Measurements from ENCODE around the gene SYPL1.

DNA sequence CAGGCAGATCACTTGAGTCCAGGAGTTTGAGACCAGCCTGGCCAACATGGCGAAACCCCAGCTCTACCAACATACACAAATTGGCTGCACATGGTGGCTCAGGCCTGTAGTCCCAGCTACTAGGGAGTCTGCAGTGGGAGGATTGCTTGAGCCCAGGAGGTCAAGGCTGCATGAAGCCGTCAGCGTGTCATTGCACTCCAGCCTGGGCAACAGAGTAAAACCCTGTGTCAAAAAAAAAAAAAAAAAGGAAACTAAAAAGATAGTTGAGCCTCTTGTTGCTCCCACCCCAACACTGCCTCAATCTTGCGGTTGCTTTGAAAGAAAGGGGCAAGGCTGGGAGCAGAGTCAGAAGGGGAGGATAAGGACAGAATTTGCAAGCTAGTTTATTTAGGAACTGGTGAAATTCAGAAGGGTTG lies 69.9 kb downstream of the SYPL1 start:
- TF ChIP-seq EZH2 (IDR thresholded peaks at IDR 0.05; ENCODE audit: insufficient read depth, low read length), result no peak
- TF ChIP-seq, protein P1, sequence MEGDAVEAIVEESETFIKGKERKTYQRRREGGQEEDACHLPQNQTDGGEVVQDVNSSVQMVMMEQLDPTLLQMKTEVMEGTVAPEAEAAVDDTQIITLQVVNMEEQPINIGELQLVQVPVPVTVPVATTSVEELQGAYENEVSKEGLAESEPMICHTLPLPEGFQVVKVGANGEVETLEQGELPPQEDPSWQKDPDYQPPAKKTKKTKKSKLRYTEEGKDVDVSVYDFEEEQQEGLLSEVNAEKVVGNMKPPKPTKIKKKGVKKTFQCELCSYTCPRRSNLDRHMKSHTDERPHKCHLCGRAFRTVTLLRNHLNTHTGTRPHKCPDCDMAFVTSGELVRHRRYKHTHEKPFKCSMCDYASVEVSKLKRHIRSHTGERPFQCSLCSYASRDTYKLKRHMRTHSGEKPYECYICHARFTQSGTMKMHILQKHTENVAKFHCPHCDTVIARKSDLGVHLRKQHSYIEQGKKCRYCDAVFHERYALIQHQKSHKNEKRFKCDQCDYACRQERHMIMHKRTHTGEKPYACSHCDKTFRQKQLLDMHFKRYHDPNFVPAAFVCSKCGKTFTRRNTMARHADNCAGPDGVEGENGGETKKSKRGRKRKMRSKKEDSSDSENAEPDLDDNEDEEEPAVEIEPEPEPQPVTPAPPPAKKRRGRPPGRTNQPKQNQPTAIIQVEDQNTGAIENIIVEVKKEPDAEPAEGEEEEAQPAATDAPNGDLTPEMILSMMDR (IDR thresholded peaks at IDR 0.05; ENCODE audit: insufficient read depth, low read depth, low read length), result no peak

Measured in astrocyte (in vitro differentiated cells and primary cell).